Peyer's patch (tissue), 4 donors: ENCODE data around the gene IAH1.

Experiments
- POLR2A ChIP-seq, 2 donors: fragments of 450-650 bp; IDR thresholded peaks; one replicate each; pipeline ENCODE4 v1.5.1; 2017; ENCODE audit warnings: antibody characterized with exemption in 2 of 2, mild to moderate bottlenecking in 2 of 2, moderate library complexity in 2 of 2
- TF ChIP-seq, protein P1 (sequence below), 6 experiments: fragments of 450-650 bp in 4 of 6; fragments of 200-600 bp in 2 of 6; sonication (generic) in 1 of 6; IDR thresholded peaks; one replicate each; pipeline ENCODE4 v1.5.1; 2017 to 2019; ENCODE audit warnings: antibody characterized with exemption in 6 of 6, mild to moderate bottlenecking in 3 of 6, moderate library complexity in 1 of 6

DNA sequence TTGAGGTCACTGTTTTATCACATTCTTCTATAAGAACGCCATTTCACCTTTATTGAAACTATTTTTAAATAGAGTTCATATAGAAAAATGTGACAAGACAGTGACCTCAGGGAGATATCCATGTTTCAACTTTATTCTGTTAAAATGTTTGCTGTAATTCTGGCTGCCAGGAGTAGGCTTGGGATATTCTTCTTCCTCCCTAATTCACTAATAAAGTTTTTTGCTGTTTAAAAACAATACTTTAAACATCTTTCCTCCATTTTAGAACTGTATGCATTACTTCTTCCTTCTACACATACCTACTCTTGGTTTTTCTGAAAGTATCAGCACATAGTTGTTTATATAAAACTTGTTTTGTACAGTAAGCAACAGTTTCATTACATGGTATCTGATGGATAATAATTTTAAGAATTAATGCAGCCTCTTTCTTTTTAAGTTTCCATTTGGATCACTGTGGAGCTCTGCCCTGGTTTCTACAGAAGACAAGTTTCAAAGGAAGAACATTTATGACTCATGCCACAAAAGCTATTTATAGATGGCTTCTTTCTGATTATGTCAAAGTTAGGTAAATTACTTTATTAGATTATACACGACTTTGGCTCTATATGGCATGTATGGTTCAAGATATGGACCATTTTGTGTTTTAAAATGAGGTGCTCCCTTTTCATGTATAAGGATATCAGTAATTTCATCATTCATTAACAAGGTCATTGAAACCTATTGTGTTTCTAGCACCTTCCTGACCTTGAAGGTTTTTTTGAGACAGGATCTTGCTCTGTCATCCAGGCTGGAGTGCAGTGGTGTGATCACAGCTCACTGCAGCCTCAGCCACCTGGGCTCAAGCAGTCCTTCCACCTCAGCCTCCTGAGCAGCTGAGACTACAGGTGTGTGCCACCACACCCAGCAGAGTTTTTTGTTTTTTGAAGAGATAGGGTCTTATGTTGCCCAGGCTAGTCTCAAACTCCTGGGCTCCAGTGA, 43.7 kb upstream of the IAH1 start:
- TF ChIP-seq, protein P1, sequence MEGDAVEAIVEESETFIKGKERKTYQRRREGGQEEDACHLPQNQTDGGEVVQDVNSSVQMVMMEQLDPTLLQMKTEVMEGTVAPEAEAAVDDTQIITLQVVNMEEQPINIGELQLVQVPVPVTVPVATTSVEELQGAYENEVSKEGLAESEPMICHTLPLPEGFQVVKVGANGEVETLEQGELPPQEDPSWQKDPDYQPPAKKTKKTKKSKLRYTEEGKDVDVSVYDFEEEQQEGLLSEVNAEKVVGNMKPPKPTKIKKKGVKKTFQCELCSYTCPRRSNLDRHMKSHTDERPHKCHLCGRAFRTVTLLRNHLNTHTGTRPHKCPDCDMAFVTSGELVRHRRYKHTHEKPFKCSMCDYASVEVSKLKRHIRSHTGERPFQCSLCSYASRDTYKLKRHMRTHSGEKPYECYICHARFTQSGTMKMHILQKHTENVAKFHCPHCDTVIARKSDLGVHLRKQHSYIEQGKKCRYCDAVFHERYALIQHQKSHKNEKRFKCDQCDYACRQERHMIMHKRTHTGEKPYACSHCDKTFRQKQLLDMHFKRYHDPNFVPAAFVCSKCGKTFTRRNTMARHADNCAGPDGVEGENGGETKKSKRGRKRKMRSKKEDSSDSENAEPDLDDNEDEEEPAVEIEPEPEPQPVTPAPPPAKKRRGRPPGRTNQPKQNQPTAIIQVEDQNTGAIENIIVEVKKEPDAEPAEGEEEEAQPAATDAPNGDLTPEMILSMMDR (IDR thresholded peaks at IDR 0.05), result no peak
- TF ChIP-seq POLR2A (IDR thresholded peaks at IDR 0.05), result no peak
